GM12892 (cell line): ENCODE measurements around the gene DLK1.

Experiments used
- POLR2AphosphoS5 ChIP-seq: IDR thresholded peaks from 2 replicates; pipeline ENCODE4 v1.6.1; 2011; ENCODE audit warnings: low read depth, low read length, control low read depth
- TAF1 ChIP-seq: IDR thresholded peaks from 2 replicates; pipeline ENCODE4 v1.6.1; 2011; ENCODE audit warnings: low read depth, mild to moderate bottlenecking, control low read depth, low read length, borderline replicate concordance

DNA sequence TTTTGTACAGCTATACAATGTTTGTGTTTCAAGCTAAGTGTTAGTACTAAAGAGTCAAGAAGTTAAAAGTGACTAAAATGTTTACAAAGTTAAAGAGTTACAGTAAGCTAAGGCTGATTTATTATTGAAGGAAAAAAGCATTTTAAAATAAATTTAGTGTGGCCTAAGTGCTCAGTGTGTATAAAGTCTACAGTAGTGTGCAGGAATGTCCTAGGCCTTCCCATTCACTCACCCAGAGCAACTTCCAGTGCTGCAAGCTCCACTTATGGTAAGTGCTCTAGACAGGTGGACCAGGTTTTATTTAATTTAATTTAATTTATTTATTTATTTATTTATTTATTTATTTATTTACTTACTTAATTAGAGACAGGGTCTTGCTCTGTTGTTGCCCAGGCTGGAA lies 19.6 kb downstream of the DLK1 start:
- TF ChIP-seq TAF1: no peak
- no peak for TF ChIP-seq POLR2AphosphoS5
